HuH-7 (cell line): ENCODE results near the gene ZNF716.
"Not testable (repeated sequence)": the region's sequence is repeated elsewhere in the genome, so short reads cannot be mapped to it uniquely, and the experiment has no call there.

Experiments
- DNase-seq: peaks from one replicate; pipeline ENCODE4 v3.0.0; 2011; ENCODE audit warnings: low spot score

Gene ZNF716

DNA sequence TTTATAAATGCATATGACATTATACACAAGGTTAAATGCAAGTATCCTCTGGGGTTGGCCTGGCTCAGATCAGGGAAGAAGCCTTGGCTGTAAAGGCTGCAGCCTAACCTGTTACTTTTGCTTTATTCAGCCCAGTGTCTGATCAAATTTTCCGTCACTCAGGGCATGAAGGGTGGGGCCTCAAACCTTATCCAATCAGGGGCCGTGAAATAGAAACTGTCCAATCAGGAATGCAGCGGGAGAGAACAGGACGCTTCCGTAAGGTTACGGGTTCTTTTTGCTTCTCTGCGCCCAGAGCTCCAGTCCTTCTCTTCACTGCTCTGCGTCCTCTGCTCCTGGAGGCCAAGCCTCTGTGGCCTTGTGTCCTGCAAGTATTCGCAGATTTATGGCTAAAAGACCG is at the start of gene ZNF716:
Gene ZNF716 (plus strand): TSS at position 274 of the 400 bp plus-strand sequence. CDS start 112 bp downstream, at position 386.
- DNase-seq = no peak

DNA sequence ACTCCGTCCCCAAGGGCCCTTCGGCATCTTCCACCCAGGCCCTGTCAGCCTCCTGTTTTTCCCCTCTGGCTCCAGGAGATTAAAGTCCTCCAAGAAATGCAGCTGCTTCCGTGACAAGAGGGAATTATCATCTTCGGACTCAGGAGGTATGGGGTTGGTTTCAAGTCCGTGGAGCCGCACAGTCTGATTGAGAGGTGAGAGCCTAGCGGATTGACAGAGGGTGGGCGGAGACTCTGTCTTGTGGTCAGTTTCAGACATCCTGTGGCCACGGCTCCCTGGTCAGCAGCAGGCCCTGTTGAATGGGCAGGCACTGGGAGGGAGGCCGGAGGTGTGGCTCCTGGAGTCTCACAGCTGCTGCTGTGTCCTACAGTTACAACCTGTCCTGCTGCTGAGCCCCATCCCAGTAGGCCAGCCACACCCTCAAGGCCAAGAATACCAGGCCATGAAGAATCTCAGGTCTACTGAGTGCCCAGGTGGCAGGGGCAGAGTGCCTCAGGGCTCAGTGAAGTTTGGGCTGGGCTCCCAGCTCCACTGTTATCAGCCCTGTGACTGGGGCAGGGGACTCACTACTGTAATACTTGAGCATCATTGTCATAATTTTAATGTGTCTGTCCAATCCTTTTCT is 49.3 kb upstream of the ZNF716 start:
- DNase-seq = no peak

DNA sequence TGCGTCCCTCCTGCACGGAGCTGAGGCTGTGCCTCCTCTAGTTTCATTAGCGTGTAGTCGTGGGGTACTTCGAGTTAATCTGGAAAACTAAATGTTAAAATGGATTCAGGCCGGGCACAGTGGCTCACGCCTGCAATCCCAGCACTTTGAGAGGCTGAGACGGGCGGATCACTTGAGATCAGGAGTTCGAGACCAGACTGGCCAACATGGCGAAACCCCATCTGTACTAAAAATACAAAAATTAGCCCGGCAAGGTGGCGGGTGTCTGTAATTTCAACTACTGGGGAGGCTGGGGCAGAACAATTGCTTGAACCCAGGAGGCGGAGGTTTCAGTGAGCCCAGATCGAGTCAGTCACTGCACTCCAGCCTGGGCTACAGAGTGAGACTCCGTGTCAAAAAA is 46.9 kb upstream of the ZNF716 start:
- not testable (repeated sequence) for DNase-seq

DNA sequence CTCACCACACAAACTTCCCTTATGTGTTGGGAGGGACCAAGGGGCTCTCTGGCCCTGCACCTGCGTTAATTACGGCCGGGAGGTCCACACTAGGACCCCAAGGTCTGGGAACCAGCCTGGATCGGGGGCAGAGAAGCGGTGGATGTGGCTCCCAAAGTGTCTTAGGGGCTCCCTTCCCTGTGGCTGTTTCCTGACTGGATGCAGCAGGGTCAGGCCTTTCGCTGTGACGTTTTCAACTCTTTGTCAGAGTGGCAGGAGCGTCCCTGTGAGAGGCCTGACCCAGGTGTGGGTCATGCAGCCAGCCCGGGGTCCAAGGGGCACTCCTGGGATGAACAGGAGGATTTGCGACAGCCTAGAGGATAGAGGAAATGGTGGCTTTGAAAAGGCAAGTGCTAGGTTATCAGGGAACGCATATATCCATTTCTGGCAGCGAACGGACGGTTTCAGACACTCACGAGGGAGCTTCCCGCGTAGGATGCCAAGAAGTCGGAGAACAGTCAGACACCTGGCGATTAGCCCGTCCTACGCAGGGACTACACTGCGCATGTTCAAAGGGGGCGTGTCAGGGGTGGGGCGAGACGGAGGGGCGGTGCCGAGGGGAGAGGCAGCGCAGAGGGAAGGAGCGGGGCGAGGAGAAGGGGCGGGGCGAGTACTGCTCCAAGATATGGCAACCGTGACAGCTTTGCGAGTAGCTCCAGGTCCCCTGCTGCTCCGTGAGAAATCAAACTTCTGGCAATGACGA is 46.2 kb upstream of the ZNF716 start:
- no peak for DNase-seq

DNA sequence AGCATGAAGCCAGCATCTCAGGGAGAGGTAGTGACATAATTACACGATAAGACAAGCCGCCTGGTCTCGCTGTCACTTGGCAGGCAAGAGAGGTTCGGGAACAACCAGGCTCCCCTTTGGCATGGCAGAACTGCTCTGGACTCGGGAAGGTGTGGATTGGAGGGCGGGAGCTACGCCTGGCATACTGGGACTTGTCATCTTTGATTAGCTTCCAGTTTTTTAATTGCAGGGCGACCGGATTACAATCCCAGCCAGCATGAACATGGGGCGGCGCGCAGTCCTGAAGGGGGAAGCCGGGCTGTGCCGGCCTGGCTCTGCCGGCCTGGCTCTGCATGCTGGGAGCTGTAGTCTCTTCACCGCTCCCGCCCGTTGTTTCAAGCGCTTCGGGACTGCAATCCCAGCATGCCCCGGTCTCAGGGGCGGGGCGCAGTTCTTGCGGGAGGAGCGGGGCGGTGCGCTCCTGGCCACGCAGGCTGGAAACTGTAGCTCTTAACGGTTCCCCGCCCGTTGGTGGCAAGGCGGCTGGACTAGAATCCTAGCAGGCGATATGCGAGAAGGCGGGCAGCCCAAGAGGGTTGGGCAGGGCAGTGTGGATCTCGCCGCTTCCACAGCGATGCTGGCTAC is 45.5 kb upstream of the ZNF716 start:
- DNase-seq = no peak

DNA sequence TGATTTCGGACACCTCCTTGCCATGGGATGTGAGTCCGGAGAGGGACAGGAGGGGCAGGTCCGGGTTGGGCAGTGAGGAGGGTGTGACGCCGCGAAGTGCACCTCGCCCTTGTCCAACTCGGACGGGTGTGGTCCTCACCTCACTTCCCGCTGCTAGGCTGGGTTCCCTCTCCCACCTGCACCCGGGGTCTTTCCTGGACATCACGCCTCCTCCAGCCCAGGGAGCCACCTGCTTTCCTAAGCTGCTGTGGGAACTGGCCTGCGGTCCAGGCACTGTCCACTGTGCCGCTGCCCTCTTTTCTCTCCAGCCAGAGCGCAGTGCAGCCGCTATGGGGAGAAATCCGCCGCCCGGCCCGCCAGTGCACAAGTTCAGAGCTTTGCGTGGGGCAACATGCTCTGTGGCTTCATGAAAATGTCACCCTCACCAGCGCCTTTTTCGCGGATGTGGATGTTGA is 45.0 kb upstream of the ZNF716 start:
- no peak for DNase-seq

DNA sequence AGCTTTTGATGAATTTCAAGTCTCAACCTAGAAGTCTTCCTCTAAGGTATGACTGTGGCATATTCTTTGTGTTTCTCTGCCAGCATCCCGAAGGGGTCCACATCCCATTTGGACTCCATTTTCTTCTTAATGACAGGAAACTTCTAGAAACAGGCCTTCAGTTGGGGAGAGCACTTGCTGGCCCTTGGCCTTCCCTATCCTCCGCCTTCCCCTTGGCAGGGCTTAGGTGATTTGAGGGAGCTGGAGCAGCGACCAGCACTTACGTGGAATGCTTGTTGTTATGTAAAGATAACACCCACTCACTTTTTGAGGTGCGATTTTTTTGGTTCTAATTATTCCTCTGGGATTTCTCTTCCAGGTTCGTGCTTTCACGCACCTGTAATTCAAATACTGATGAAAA is 42.9 kb upstream of the ZNF716 start:
- no peak for DNase-seq

DNA sequence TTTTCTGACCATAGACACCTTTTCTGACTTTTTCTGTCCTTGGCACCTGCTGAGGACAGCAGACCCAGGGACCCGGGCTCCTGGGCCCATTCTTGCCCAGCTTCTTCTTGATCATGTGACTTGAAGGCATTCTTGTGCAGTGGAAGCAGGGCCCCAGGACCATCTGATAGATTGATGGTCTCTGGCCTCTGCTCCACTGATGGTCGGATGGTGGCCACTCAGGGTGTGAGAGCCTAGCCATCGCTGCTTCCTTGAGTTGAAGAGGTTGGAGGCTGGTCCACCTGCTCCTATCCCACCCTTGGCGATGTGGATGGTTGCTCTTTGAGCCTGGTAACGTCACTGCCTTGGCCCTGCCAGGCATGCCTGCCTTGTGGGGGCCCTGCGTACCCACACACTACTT is 37.8 kb upstream of the ZNF716 start:
- no peak for DNase-seq

DNA sequence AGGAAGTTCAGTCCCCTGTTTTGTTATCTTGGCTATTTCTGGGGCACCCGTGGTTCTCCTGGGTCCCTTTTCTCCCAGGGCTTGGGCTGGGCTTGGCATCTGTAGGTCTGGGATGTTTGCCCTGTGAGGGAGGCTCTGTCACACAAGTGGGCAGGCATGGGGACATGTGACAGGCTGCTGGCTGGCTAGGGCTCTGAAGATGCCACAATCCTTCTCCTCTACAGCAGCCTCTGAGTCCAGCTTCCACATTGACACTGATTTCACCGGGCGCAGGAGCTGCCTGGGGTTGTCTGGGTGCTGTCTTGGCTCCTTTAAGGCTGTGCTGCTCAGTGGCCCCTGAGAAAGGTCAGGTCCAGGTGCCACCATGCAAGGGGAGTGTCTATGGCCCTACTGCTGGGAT is 37.4 kb upstream of the ZNF716 start:
- DNase-seq = no peak

DNA sequence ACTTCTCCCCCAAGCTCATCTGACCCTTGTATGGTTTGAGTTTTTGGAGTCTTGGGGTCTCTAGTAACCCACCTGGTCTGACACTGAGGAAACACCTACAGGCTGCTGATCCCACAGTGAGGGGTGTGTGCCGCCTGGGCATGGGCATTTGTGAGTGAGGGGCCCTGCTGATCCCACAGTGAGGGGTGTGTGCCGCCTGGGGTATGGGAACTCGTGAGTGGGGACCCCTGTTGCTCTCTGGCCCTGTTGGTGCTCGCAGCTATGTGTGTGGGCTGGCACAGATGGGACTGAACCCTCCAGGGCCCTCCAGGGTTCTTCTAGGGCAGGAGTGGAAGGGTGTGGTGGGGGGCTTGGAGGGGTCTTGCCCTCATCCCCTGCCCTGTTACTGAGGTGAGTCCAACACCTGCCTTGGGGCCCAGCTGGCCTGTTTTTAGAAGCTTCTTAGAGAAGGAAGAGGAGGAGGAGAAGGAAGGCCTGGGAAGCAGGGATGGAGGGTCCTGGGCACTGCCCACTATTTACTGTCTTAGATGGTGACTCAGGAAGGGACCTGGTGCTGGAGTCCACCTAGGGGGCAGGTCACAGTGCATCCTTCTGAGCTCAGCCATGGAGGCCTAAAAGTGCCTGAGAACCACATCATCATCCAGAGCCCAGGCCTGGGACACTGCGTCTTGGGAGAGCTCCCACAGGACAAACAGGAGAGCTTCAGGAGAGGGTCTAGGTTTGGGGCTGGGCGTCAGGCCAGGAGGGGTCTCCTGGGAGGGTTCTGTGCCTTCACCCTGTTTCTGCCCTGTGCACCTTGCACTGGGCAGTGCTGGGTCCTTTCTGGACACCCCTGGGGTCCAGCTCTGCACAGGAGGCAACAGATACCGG is 36.2 kb upstream of the ZNF716 start:
- no peak for DNase-seq

DNA sequence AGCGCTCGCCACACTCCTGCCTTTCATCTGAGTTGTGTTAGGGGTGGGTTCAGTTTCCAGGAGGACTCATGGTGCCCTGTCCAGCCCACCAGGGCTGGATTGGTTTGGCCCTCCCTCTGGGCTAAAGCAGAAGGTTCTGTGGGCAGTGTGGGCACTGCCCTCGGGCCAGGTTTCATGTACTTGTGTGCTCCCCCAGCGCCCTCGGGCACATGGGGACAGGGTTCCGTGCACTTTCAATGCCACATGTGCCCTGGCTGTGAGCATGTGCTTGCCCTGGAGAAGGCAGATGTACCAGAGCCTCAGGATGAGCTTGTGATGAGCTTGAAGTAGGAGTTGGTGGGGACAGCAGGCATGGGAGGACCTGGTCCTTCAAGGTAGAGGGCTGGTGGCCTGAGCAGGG is 35.6 kb upstream of the ZNF716 start:
- DNase-seq = no peak

DNA sequence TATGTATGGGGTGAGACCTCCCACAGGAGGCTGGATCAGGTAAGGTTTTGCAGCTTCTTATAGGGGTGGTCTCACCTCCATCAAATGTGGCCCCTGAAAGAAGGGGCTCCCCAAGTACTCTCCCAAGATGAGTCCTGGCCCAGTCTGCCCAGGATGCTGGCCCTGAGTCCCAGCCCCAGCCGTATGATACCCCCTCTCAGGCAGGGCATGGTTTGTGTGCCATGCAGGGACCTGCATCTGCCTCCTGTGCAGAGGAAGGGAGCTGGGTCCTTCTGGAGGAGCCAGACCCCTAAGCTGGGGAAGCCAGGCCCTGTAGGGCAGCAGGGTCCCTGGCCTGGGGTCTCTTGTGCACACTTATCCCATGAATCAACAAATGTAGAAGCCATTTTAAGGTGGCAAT is 35.1 kb upstream of the ZNF716 start:
- no peak for DNase-seq

DNA sequence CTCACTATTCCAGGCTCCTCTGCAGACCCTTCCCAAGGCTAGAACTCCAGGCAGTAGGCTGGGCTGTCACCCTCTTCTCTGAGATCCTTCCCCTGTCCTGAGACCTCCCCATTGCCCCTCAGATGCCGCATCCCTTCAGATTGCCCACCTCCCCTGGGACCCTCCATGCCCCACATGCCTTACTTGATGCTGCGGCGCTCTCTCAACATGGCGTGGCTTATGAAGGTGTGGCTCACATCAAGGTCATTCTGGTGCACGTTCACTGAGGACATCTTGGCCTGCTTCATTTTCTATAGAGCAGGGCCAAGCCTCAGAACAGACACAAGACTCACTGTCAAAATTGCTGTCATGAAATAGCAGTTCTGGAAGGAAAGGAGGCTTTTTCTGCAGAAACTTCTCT is 34.7 kb upstream of the ZNF716 start:
- DNase-seq = no peak

DNA sequence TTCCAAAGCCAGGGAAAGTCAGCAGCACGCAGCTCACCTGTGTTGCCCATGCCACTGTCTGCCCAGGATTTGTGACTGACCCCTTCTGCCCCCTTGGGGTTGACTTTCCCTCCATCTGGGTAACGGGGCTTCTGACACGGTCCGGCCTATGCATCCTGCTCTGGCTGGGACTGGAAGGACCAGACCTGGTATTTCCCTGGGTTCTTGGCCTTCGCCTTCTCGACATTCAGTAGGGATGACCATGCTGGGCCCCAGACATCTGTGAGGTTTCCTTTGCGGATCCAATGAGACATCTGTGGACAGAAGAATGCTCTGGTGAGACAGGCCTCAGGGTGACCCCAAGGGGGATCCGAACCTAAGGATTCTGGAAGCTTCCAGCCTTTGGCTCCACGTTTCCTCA is 34.2 kb upstream of the ZNF716 start:
- DNase-seq = no peak

DNA sequence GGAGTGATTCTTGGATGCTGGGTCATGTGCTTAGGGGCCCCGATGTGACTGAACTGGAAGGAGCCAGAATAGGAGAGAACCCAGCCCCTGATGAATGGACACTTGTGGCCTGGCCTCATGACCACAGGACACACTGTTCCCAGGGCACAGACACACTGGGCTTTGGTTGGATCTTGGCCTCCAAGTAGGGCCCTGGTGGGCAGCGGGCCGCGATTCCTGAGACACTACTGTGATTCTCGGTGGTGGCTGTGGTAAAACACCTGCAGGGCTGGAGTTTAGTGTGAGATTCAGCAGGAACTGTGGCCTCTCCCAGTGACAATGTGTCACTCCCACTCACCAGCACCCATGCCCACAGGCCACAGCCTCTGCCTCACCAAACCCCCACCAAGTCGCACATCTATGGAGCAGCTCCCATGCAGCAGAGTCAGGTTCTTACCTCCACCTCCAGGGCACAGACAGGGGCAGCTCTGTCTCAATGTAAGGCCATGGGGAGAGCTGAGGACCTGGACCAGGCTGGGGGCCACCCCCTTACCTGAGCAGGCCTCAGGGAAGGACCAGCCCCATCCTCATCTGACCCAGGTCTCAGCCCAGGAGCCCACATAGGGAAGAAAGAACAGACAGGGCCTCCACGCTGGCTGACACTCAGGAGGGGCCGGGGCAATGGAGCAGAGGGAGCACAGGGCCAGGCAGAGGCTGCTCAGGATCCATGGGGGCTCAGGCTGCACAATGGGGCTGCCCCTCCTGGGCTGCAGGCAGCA is 33.2 kb upstream of the ZNF716 start:
- DNase-seq = no peak

DNA sequence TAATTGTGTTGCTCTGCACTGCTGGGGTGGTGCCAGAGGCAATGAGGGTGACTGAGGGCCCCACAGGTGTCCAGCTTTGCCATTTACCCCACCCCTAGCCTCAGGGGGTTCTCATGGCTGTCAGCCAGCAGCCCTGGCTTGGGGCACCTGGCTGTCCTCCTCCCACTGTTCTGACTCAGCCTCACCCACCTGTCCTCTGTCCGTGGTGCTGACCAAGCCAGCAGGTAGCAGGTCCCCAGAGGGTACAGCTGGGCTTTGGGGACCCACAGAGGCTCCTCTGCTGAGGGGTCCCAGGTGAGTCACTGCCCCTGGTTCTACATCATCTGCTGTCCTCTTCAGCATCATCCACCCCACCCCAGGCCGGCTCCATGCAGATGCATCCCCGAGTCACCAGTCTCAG is 32.2 kb upstream of the ZNF716 start:
- no peak for DNase-seq

DNA sequence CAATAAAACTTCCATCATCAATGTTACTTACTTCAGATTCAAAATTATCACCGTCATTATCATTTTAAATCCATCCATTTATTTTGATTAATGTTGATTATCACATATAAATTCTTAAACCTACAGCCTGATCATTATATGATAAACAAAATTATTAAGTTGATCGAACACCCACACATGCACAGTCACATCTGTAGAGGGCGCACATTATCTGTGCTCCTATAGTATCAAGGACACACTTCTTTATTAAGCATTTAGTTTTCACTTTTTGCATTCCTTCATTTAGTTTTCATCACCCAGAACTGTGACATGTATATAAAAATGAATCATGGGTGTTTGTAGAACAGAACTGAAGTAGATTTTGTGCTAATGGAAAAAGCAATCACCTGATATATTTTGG is 26.2 kb upstream of the ZNF716 start:
- no peak for DNase-seq

DNA sequence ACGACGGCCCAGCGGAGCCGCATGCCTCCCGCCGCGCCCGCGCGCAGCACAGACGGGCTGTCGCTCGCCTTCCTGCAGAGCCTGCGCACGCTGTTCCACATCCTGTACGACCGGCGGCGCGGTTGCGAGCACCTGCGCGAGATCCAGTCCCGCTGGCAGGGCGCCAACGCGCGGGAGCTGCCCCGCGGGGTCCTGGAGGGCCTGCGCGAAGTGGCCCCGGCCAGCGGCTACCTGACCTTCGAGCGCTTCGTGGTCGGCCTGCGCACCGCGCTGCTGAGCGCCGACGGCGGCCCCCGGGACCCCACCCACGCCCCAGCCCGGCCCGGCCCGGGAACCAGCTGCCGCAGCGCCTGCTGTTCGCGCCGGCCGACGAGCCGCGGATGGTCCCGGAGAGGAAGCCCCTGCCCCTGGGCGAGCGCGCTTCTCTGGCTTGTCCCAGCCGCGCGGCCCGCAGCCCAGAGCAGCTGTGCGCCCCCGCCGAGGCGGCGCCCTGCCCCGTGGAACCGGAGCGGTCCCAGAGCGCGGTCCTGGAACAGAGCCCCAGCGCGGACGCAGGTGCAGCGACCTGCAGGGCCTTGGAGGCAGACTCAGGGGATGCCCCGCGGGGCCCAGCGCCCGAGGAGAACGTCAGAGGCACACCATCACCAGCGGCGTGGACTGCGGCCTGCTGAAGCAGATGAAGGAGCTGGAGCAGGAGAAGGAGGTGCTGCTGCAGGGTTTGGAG is 25.3 kb upstream of the ZNF716 start:
- no peak for DNase-seq

DNA sequence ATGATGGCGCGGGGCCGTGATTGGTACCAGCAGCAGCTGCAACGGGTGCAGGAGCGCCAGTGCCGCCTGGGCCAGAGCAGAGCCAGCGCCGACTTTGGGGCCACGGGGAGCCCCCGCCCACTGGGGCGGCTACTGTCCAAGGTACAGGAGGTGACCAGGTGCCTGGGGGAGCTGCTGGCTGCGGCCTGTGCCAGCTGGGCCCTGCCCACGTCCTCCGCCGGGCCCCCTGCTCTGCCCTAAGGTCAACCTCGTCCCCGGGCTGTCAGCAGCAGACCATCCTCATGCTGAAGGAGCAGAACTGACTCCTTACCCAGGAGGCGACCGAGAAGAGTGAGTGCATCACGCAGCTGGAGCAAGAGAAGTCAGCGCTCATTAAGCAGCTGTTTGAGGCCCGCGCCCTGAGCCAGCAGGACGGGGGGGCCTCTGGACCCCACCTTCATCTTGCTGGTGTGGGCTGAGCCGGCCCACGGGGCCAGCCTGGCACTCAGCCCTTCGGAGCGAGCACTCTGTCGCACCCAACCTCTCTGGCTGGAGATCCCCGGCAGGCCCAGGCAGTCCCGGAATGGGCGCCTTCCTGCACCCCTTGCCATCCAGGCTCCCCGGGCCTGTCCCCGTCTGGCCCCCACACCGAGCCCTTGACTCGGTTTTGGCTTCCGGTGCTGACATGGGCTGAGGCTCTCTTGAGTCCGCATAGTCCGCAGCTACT is 24.6 kb upstream of the ZNF716 start:
- DNase-seq = no peak

DNA sequence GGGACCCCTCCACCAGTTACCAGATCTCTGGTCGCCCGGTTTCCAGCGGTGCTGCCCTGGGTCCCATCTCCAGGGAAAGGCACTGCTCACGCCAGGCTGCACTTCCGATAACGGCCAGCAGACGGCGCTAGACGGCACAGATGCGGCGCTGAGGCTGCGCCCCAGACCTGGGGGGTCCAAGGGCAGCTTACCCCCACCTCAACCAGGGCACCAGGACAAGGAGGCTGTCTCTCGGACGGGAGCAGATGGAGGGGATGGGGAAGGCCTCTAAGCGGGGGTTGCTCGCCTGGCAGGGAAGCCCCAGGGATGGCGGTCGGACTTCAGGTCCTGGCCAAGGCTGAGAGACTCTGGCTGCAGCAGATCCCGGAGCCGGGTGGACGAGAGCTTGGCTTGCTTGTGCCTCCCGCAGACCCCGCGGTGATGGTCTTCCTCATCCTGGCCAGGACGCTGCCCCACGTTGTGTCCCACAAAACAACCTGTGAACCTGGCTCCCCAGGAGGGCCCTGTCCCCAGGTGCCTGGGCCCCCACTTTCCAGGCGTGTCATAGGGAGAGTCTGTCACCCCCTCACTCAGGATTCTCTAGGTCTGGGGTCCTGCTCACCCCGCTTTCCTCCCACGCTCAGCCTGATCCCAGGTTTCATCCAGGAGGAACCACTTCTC is 23.9 kb upstream of the ZNF716 start:
- no peak for DNase-seq
